ENCODE measurements around the gene KPNA1.
A peak's percentile ranks its signal among the peaks of the same experiment; 100 is the strongest.

DNA sequence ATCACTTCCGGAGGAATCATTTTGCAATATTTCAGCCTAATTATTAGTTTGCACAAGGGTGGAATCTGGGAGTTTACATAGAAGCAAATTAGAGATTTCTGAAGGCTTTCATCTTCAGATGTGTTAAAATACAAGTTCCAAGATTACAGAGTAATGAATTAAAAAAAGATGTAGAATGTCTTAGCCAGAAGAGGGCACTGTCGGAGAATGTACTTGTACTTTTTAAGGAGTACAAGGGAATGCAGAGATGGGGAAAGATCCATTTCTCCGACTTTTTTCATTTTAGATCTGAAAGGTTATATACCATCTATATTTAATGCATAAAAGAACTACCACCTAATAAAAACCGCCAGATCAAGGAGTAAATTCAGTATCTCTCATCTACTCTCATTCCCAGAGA lies 55.7 kb downstream of the KPNA1 start:
- TF ChIP-seq, protein P1, sequence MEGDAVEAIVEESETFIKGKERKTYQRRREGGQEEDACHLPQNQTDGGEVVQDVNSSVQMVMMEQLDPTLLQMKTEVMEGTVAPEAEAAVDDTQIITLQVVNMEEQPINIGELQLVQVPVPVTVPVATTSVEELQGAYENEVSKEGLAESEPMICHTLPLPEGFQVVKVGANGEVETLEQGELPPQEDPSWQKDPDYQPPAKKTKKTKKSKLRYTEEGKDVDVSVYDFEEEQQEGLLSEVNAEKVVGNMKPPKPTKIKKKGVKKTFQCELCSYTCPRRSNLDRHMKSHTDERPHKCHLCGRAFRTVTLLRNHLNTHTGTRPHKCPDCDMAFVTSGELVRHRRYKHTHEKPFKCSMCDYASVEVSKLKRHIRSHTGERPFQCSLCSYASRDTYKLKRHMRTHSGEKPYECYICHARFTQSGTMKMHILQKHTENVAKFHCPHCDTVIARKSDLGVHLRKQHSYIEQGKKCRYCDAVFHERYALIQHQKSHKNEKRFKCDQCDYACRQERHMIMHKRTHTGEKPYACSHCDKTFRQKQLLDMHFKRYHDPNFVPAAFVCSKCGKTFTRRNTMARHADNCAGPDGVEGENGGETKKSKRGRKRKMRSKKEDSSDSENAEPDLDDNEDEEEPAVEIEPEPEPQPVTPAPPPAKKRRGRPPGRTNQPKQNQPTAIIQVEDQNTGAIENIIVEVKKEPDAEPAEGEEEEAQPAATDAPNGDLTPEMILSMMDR (IDR thresholded peaks at IDR 0.05): peak in 3 of 5 experiments; percentile 26 to 40 (median 33)
- TF ChIP-seq POLR2AphosphoS5 (IDR thresholded peaks at IDR 0.05) (no peak), POLR2A (IDR thresholded peaks at IDR 0.05) (no peak), EP300 (IDR thresholded peaks at IDR 0.05; ENCODE audit: low read depth) (no peak)

All from transverse colon (tissue), 4 donors.